ENCODE measurements around the gene PPP1CA.

PPP1CA gene

GRCh38 chr11:67351275-67352005 lies 50.2 kb downstream of the PPP1CA start:
- peak; percentile 68 for DNase-seq (ENCODE audit: low spot score)

GRCh38 chr11:67349928-67350465 lies 51.7 kb downstream of the PPP1CA start:
- DNase-seq (ENCODE audit: low spot score): no peak

- DNase-seq (ENCODE audit: low spot score): no peak
These were observed 52.2 kb downstream of the PPP1CA start for GRCh38 chr11:67349457-67349856.

GRCh38 chr11:67349036-67349435 lies 52.6 kb downstream of the PPP1CA start:
- no peak for DNase-seq (ENCODE audit: low spot score)
